Spleen (tissue), 7 donors: ENCODE results near the gene CUZD1.

Experiments
- POLR2AphosphoS5 ChIP-seq, 3 donors: sonication (generic); formaldehyde crosslinking; IDR thresholded peaks; one replicate each; pipeline ENCODE4 v1.5.1; 2017; ENCODE audit warnings: antibody characterized with exemption in 3 of 3
- TF ChIP-seq, protein P1 (sequence below), 11 experiments: fragments of 200-600 bp in 7 of 11; fragments of 450-650 bp in 4 of 11; sonication (generic) in 4 of 11; IDR thresholded peaks in 8 of 11; conservative IDR thresholded peaks in 3 of 11; 1 replicate in 7 of 11; 2 replicates in 4 of 11; pipeline versions ENCODE4 v1.4.0 to v1.8.0; 2016 to 2021; ENCODE audit warnings: antibody characterized with exemption in 11 of 11, inconsistent platforms in 4 of 11, mild to moderate bottlenecking in 1 of 11
- donor health status: DM: no; HTN: no; CAD: no; lungs with moderate emphysema.
- donor health status: DM: no; HTN: no; CAD: no.
- donor health status: DM: no; HTN: no; CAD: no.

- TF ChIP-seq POLR2AphosphoS5 (IDR thresholded peaks at IDR 0.05): no peak
- TF ChIP-seq, protein P1, sequence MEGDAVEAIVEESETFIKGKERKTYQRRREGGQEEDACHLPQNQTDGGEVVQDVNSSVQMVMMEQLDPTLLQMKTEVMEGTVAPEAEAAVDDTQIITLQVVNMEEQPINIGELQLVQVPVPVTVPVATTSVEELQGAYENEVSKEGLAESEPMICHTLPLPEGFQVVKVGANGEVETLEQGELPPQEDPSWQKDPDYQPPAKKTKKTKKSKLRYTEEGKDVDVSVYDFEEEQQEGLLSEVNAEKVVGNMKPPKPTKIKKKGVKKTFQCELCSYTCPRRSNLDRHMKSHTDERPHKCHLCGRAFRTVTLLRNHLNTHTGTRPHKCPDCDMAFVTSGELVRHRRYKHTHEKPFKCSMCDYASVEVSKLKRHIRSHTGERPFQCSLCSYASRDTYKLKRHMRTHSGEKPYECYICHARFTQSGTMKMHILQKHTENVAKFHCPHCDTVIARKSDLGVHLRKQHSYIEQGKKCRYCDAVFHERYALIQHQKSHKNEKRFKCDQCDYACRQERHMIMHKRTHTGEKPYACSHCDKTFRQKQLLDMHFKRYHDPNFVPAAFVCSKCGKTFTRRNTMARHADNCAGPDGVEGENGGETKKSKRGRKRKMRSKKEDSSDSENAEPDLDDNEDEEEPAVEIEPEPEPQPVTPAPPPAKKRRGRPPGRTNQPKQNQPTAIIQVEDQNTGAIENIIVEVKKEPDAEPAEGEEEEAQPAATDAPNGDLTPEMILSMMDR (IDR thresholded peaks at IDR 0.05 in 8 of 11, conservative IDR thresholded peaks at IDR 0.05 in 3 of 11): no peak
Observed at GRCh38 chr10:122814493-122814892, 31.2 kb downstream of the CUZD1 start.
